ENCODE results near the gene SYT7.

DNA sequence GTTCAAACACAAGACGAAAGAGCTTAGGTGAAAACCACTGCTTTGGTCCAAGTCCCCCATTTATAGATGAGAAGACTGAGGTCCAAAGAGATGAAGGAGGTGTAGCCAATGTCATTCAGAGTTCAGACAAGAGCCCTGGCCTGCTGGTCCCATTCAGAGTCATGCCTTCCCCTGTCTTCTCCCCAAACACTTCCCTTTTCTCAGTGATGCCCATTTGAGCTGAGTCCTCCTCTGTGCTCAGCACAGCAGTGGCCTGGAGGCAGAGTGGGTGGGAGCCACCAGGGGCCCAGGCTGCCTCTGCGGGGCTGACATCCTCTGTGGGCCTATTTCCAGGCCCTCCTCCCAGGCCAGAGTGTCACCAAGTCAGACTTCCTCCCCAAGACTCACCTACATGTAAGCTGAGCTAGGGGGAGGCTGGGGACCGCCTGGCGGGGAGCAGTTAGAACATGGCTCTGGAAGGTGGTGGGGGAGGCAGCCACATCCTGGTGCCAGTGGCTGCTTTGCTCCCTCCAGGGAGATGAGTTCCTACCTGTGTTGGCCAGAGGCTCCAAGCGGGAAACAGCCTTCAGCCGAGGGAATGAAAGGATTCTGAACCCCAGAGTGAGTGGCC, 94.8 kb downstream of the SYT7 start:
- TF ChIP-seq POLR2A (IDR thresholded peaks at IDR 0.05) = no peak
- TF ChIP-seq, protein P1, sequence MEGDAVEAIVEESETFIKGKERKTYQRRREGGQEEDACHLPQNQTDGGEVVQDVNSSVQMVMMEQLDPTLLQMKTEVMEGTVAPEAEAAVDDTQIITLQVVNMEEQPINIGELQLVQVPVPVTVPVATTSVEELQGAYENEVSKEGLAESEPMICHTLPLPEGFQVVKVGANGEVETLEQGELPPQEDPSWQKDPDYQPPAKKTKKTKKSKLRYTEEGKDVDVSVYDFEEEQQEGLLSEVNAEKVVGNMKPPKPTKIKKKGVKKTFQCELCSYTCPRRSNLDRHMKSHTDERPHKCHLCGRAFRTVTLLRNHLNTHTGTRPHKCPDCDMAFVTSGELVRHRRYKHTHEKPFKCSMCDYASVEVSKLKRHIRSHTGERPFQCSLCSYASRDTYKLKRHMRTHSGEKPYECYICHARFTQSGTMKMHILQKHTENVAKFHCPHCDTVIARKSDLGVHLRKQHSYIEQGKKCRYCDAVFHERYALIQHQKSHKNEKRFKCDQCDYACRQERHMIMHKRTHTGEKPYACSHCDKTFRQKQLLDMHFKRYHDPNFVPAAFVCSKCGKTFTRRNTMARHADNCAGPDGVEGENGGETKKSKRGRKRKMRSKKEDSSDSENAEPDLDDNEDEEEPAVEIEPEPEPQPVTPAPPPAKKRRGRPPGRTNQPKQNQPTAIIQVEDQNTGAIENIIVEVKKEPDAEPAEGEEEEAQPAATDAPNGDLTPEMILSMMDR (IDR thresholded peaks at IDR 0.05) = no peak

Data from testis (tissue), 2 donors.